Breast epithelium (tissue), 4 donors: ENCODE measurements around the gene GSPT1. TPM values are rescaled to one million over a fixed set of nuclear protein-coding genes. Genes with fewer than 3 reads are reported as not detected.

ENCODE experiments used
- DNase-seq, 2 donors: peaks; one replicate each; pipeline ENCODE4 v3.0.0-alpha.2; 2019; ENCODE audit warnings: low spot score in 2 of 2
- H3K27ac ChIP-seq, 2 donors: fragments of 200-600 bp; sonication (generic) in 1 of 2; one replicate each; pipeline ENCODE4 v1.5.1; 2016 to 2019; ENCODE audit warnings: mild to moderate bottlenecking in 1 of 2
- H3K27me3 ChIP-seq, 2 donors: fragments of 200-600 bp; sonication (generic) in 1 of 2; one replicate each; pipeline versions ENCODE4 v1.5.1 to v1.6.0; 2017 to 2019; ENCODE audit warnings: control low read depth in 1 of 2, mild to moderate bottlenecking in 1 of 2
- H3K36me3 ChIP-seq: fragments of 200-600 bp; one replicate; pipeline ENCODE4 v1.5.1; 2019
- H3K4me1 ChIP-seq, 2 donors: fragments of 200-600 bp; sonication (generic); one replicate each; pipeline ENCODE4 v1.5.1; 2016 to 2019; ENCODE audit warnings: control low read depth in 1 of 2
- H3K4me3 ChIP-seq, 3 donors: fragments of 200-600 bp; sonication (generic); 1 replicate in 2 of 3; 2 replicates in 1 of 3; pipeline ENCODE4 v1.5.1; 2016 to 2019; ENCODE audit warnings: mild to moderate bottlenecking in 3 of 3, moderate library complexity in 2 of 3
- H3K9me3 ChIP-seq, 2 donors: fragments of 200-600 bp; sonication (generic) in 1 of 2; one replicate each; pipeline ENCODE4 v1.5.1; 2016 to 2019; ENCODE audit warnings: control low read depth in 1 of 2
- POLR2A ChIP-seq: fragments of 450-650 bp; IDR thresholded peaks from one replicate; pipeline ENCODE4 v1.6.1; 2016; ENCODE audit warnings: antibody characterized with exemption, mild to moderate bottlenecking, moderate library complexity
- POLR2AphosphoS5 ChIP-seq, 3 donors: sonication (generic); formaldehyde crosslinking; IDR thresholded peaks; one replicate each; pipeline ENCODE4 v1.6.1; 2017; ENCODE audit warnings: antibody characterized with exemption in 3 of 3
- intact Hi-C: fragments of 100-400 bp; cut with DNase I; formaldehyde crosslinking; loops from one replicate; pipeline ENCODE4 v1.15.1; 2023; ENCODE audit warnings: low total_unique reads
- total RNA-seq, 3 donors: library from RNA; depleted of rRNA; stranded (reverse); fragments of >200 nt; gene quantifications; one replicate each; pipeline ENCODE4 v1.1.0, GENCODE V29; 2016
- TF ChIP-seq, protein P1 (sequence below), 3 donors: fragments of 450-650 bp; IDR thresholded peaks; one replicate each; pipeline ENCODE4 v1.5.1; 2016 to 2017; ENCODE audit warnings: antibody characterized with exemption in 3 of 3, mild to moderate bottlenecking in 3 of 3, moderate library complexity in 3 of 3

The GSPT1 gene
- total RNA-seq, 3 donors from 2014 or later = 61.3 to 68.5 (median 67.6) TPM

DNA sequence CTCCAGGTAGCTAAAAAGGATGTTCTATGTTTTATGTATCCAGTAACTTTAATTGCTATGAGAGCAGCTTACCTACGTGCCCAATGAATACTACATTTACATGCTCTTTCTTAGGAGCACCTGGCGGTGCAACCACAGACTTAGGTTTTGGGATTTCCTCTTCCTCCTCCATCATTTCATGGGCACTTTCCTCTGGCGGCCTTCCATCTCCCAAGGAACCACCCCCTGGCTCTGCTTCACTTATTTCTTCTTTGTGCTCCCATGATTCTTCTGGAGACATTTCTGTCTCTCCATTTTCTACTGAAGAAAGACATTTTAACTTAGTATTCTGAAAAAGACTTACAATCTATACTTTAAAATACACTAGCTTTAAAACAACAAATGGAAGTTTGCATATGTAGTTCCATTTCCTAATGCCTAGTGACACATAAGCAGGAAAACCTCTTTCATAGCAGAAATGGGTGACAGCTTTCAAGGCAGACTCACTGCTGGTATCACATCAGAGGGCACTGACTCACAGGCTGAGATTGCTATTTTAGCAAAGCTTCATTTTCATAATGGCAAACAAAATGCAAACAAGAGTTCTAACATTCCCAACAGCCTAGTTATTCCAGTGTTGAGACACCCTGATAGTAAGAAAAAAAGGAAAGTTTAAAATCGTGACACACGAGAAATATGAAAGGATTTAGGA, 19.1 kb downstream of the GSPT1 start:
- H3K27me3 ChIP-seq = no peaks in the 10 kb centered on the region
- intact Hi-C loops = no loop called here
- H3K4me3 ChIP-seq = no peak overlapping the region
- H3K9me3 ChIP-seq = no peaks in the 10 kb centered on the region
- H3K27ac ChIP-seq = no peak overlapping the region
- no peaks in the 10 kb centered on the region for H3K4me1 ChIP-seq
- no peak for DNase-seq
- TF ChIP-seq, protein P1, sequence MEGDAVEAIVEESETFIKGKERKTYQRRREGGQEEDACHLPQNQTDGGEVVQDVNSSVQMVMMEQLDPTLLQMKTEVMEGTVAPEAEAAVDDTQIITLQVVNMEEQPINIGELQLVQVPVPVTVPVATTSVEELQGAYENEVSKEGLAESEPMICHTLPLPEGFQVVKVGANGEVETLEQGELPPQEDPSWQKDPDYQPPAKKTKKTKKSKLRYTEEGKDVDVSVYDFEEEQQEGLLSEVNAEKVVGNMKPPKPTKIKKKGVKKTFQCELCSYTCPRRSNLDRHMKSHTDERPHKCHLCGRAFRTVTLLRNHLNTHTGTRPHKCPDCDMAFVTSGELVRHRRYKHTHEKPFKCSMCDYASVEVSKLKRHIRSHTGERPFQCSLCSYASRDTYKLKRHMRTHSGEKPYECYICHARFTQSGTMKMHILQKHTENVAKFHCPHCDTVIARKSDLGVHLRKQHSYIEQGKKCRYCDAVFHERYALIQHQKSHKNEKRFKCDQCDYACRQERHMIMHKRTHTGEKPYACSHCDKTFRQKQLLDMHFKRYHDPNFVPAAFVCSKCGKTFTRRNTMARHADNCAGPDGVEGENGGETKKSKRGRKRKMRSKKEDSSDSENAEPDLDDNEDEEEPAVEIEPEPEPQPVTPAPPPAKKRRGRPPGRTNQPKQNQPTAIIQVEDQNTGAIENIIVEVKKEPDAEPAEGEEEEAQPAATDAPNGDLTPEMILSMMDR (IDR thresholded peaks at IDR 0.05) = no peak
- TF ChIP-seq POLR2AphosphoS5 (IDR thresholded peaks at IDR 0.05) (no peak), POLR2A (no peak)
- H3K36me3 ChIP-seq = no peaks in the 10 kb centered on the region

GRCh38 chr16:11893571-11893970, 22.2 kb downstream of the GSPT1 start:
- H3K27me3 ChIP-seq = no peaks in the 10 kb centered on the region
- intact Hi-C loops = no loop called here
- H3K4me3 ChIP-seq = no peak overlapping the region
- no peaks in the 10 kb centered on the region for H3K36me3 ChIP-seq
- no peaks in the 10 kb centered on the region for H3K9me3 ChIP-seq
- DNase-seq = no peak
- TF ChIP-seq POLR2AphosphoS5 (IDR thresholded peaks at IDR 0.05) = no peak
- TF ChIP-seq POLR2A = no peak
- TF ChIP-seq, protein P1 (IDR thresholded peaks at IDR 0.05) = no peak
- no peaks in the 10 kb centered on the region for H3K4me1 ChIP-seq
- H3K27ac ChIP-seq = no peak overlapping the region

- Histone ChIP-seq H3K27me3 (no peaks in the 10 kb centered on the region), H3K27ac (no peak overlapping the region), H3K9me3 (no peaks in the 10 kb centered on the region), H3K36me3 (no peaks in the 10 kb centered on the region), H3K4me1 (no peaks in the 10 kb centered on the region), H3K4me3 (no peak overlapping the region)
- intact Hi-C loops = no loop called here
- TF ChIP-seq, protein P1 (IDR thresholded peaks at IDR 0.05) = no peak
- TF ChIP-seq POLR2A = no peak
- TF ChIP-seq POLR2AphosphoS5 (IDR thresholded peaks at IDR 0.05) = no peak
- no peak for DNase-seq
Measured at GRCh38 chr16:11892761-11893160, 23.0 kb downstream of the GSPT1 start.

GRCh38 chr16:11890231-11890965, 25.4 kb downstream of the GSPT1 start:
- H3K4me3 ChIP-seq = no peak overlapping the region
- intact Hi-C loops = no loop called here
- no peaks in the 10 kb centered on the region for H3K36me3 ChIP-seq
- no peak overlapping the region for H3K27ac ChIP-seq
- TF ChIP-seq POLR2A (no peak), POLR2AphosphoS5 (IDR thresholded peaks at IDR 0.05) (no peak)
- TF ChIP-seq, protein P1 (IDR thresholded peaks at IDR 0.05) = no peak
- H3K27me3 ChIP-seq = no peaks in the 10 kb centered on the region
- H3K4me1 ChIP-seq = no peaks in the 10 kb centered on the region
- DNase-seq = no peak
- H3K9me3 ChIP-seq = no peaks in the 10 kb centered on the region

DNA sequence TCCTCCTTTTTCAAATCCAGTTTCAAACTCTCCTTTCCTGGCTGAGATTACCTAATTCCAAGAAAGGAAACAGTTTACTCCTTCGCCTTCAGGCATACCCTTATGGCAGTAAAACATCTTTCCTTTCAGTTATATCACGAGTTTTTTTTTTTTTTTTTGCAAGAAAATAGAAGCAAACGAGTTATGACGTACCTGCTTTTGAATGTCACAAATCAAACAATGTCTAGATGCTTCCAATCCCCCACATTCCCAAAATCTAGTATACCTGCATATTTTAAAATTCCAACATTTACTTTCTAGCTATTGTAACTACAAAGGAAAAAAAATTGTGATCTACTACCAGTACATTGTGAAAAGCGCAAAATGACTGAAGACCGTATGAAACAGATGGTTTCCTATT, 28.9 kb downstream of the GSPT1 start:
- H3K4me3 ChIP-seq = no peak overlapping the region
- H3K9me3 ChIP-seq = no peaks in the 10 kb centered on the region
- H3K27ac ChIP-seq = no peak overlapping the region
- TF ChIP-seq POLR2AphosphoS5 (IDR thresholded peaks at IDR 0.05) (no peak), POLR2A (no peak)
- TF ChIP-seq, protein P1 (IDR thresholded peaks at IDR 0.05) = no peak
- peaks cover 3% of the 10 kb centered on the region for H3K36me3 ChIP-seq
- H3K4me1 ChIP-seq = no peaks in the 10 kb centered on the region
- no peak for DNase-seq
- intact Hi-C loops = no loop called here
- H3K27me3 ChIP-seq = no peaks in the 10 kb centered on the region
